IMR-90 (cell line): Measurements from ENCODE around the gene STMN1. TPM values are rescaled to one million over a fixed set of nuclear protein-coding genes. Genes with fewer than 3 reads are reported as not detected.

Experiments used
- ATAC-seq: fragments of 200-7000 bp; cut with Tn5 transposase; 2 replicates; pipeline ENCODE4 v1.9.1; 2020; ENCODE audit warnings: low read depth, mild to moderate bottlenecking, moderate library complexity
- BruUV-seq: library from RNA; stranded (reverse); fragments of 400-500 nt; replicated peaks from 2 replicates; lab custom pipeline; 2021; lab: Mats Ljungman, UMichigan
- CTCF ChIA-PET: fragments of 300-600 bp; formaldehyde crosslinking; extraction: SDS; loops from one replicate; lab custom pipeline; 2021; ENCODE audit warnings: antibody characterized with exemption; lab: Yijun Ruan, JAX
- POLR2A ChIA-PET: fragments of 300-600 bp; sonication (Branson Sonifier 250); formaldehyde crosslinking; loops from one replicate; lab custom pipeline; 2022; ENCODE audit warnings: antibody characterized with exemption; ENCODE audit not compliant: unreplicated experiment; lab: Charles Lee
- DNase-seq: peaks from one replicate; pipeline ENCODE4 v3.0.0; 2013
- H2AFZ ChIP-seq: replicated peaks from 2 replicates; pipeline ENCODE3; 2013; ENCODE audit warnings: low read length, mild to moderate bottlenecking; ENCODE audit not compliant: poor library complexity
- H2AK5ac ChIP-seq: 2 replicates; pipeline ENCODE4 v1.6.1; 2013; ENCODE audit warnings: low read depth, low read length, inconsistent platforms
- H2AK9ac ChIP-seq: replicated peaks from 2 replicates; pipeline ENCODE3; 2013; ENCODE audit warnings: mild to moderate bottlenecking, low read depth, low read length, moderate library complexity; ENCODE audit not compliant: poor library complexity
- H2BK120ac ChIP-seq: 2 replicates; pipeline ENCODE4 v1.6.1; 2013; ENCODE audit warnings: low read depth, low read length, inconsistent platforms
- H2BK15ac ChIP-seq: 3 replicates; pipeline ENCODE4 v1.6.1; 2013; ENCODE audit warnings: low read depth, low read length, inconsistent platforms
- H2BK20ac ChIP-seq: 2 replicates; pipeline ENCODE4 v1.6.1; 2013; ENCODE audit warnings: low read depth, mild to moderate bottlenecking, inconsistent platforms, low read length, moderate library complexity
- H2BK5ac ChIP-seq: 2 replicates; pipeline ENCODE4 v1.6.1; 2013; ENCODE audit warnings: mild to moderate bottlenecking, low read depth, low read length, inconsistent platforms; ENCODE audit not compliant: poor library complexity, severe bottlenecking
- H3K14ac ChIP-seq: replicated peaks from 2 replicates; pipeline ENCODE4 v1.6.1; 2013; ENCODE audit warnings: low read depth, low read length, inconsistent platforms
- H3K18ac ChIP-seq: 2 replicates; pipeline ENCODE4 v1.6.1; 2013; ENCODE audit warnings: low read depth, low read length, control low read depth
- H3K23ac ChIP-seq: 2 replicates; pipeline ENCODE4 v1.6.1; 2013; ENCODE audit warnings: low read depth, low read length, inconsistent platforms
- H3K27ac ChIP-seq: 2 replicates; pipeline ENCODE4 v1.5.1; 2013; ENCODE audit warnings: mild to moderate bottlenecking, control low read depth, low read length; ENCODE audit not compliant: insufficient read depth
- H3K27me3 ChIP-seq: 2 replicates; pipeline ENCODE4 v1.6.1; 2013; ENCODE audit warnings: low read length; ENCODE audit not compliant: control insufficient read depth, insufficient read depth
- H3K36me3 ChIP-seq: 2 replicates; pipeline ENCODE4 v1.6.1; 2013; ENCODE audit warnings: low read length, mixed read lengths; ENCODE audit not compliant: control insufficient read depth, insufficient read depth
- H3K4ac ChIP-seq: 2 replicates; pipeline ENCODE4 v1.6.1; 2013; ENCODE audit warnings: low read depth, low read length, inconsistent platforms
- H3K4me1 ChIP-seq: 2 replicates; pipeline ENCODE4 v1.6.1; 2013; ENCODE audit warnings: low read length, mixed read lengths; ENCODE audit not compliant: control insufficient read depth, insufficient read depth
- H3K4me2 ChIP-seq: 2 replicates; pipeline ENCODE4 v1.6.1; 2013; ENCODE audit warnings: low read depth, mild to moderate bottlenecking, control low read depth, low read length, moderate library complexity
- H3K4me3 ChIP-seq: 2 replicates; pipeline ENCODE4 v1.5.1; 2013; ENCODE audit warnings: low read depth, mild to moderate bottlenecking, control low read depth, low read length, moderate library complexity; ENCODE audit not compliant: insufficient read depth
- H3K56ac ChIP-seq: 2 replicates; pipeline ENCODE4 v1.6.1; 2013; ENCODE audit warnings: low read length, inconsistent platforms; ENCODE audit not compliant: insufficient read depth; ENCODE audit errors: extremely low read depth
- H3K79me1 ChIP-seq, 2 experiments: 2 replicates each; pipeline ENCODE4 v1.6.1; 2013; ENCODE audit warnings: low read length in 2 of 2, inconsistent platforms in 1 of 2, low read depth in 1 of 2
- H3K9ac ChIP-seq: 2 replicates; pipeline ENCODE4 v1.6.1; 2013; ENCODE audit warnings: low read depth, low read length, control low read depth
- H3K9me1 ChIP-seq: 2 replicates; pipeline ENCODE4 v1.6.1; 2013; ENCODE audit warnings: low read length, inconsistent platforms; ENCODE audit not compliant: insufficient read depth
- H3K9me3 ChIP-seq: 2 replicates; pipeline ENCODE4 v1.6.1; 2013; ENCODE audit warnings: low read length; ENCODE audit not compliant: control insufficient read depth, insufficient read depth
- H4K20me1 ChIP-seq: 2 replicates; pipeline ENCODE4 v1.6.1; 2013; ENCODE audit warnings: low read length, inconsistent platforms; ENCODE audit not compliant: insufficient read depth
- H4K5ac ChIP-seq: 2 replicates; pipeline ENCODE4 v1.6.1; 2013; ENCODE audit warnings: mild to moderate bottlenecking, low read depth, low read length, control low read depth
- H4K8ac ChIP-seq, 2 experiments: 2 replicates each; pipeline ENCODE4 v1.6.1; 2013; ENCODE audit warnings: low read depth in 2 of 2, low read length in 2 of 2, control low read depth in 1 of 2, inconsistent platforms in 1 of 2
- H4K91ac ChIP-seq: 2 replicates; pipeline ENCODE4 v1.6.1; 2013; ENCODE audit warnings: low read depth, low read length, inconsistent platforms; ENCODE audit not compliant: insufficient read depth
- BHLHE40 ChIP-seq: fragments of 150-350 bp; IDR thresholded peaks from 2 replicates; pipeline ENCODE4 v1.6.1; 2016; ENCODE audit warnings: mild to moderate bottlenecking, low read depth, low read length
- CEBPB ChIP-seq: IDR thresholded peaks from 2 replicates; pipeline ENCODE4 v1.6.1; 2012; ENCODE audit warnings: low read depth, low read length, improper control_type of control experiment
- CHD1 ChIP-seq: IDR thresholded peaks from 2 replicates; pipeline ENCODE4 v1.6.1; 2012; ENCODE audit warnings: low read depth, low read length, improper control_type of control experiment
- FOS ChIP-seq: fragments of 150-350 bp; IDR thresholded peaks from 2 replicates; pipeline ENCODE4 v1.6.1; 2016; ENCODE audit warnings: low read depth, low read length
- MAFK ChIP-seq: IDR thresholded peaks from 2 replicates; pipeline ENCODE4 v1.6.1; 2012; ENCODE audit warnings: low read depth, low read length, improper control_type of control experiment
- MAZ ChIP-seq: IDR thresholded peaks from 2 replicates; pipeline ENCODE4 v1.6.1; 2012; ENCODE audit warnings: low read depth, mild to moderate bottlenecking, low read length, improper control_type of control experiment, moderate library complexity, borderline replicate concordance
- MXI1 ChIP-seq: IDR thresholded peaks from 2 replicates; pipeline ENCODE4 v1.6.1; 2012; ENCODE audit warnings: low read depth, mild to moderate bottlenecking, low read length, moderate library complexity, borderline replicate concordance
- NFE2L2 ChIP-seq: fragments of 150-350 bp; IDR thresholded peaks from 2 replicates; pipeline ENCODE4 v1.6.1; 2016; ENCODE audit warnings: low read depth, mild to moderate bottlenecking, low read length
- POLR2A ChIP-seq: IDR thresholded peaks from 2 replicates; pipeline ENCODE4 v1.6.1; 2012; ENCODE audit warnings: mild to moderate bottlenecking, low read depth, low read length
- RAD21 ChIP-seq: IDR thresholded peaks from 2 replicates; pipeline ENCODE4 v1.6.1; 2012; ENCODE audit warnings: low read length, improper control_type of control experiment
- RCOR1 ChIP-seq: IDR thresholded peaks from 2 replicates; pipeline ENCODE4 v1.6.1; 2012; ENCODE audit warnings: mild to moderate bottlenecking, low read length, improper control_type of control experiment; ENCODE audit not compliant: insufficient replicate concordance
- RFX5 ChIP-seq: IDR thresholded peaks from 2 replicates; pipeline ENCODE4 v1.8.0; 2012; ENCODE audit warnings: low read depth, mild to moderate bottlenecking, low read length, moderate library complexity
- SMC3 ChIP-seq: fragments of 150-350 bp; IDR thresholded peaks from 2 replicates; pipeline ENCODE4 v1.6.1; 2016; ENCODE audit warnings: low read depth, mild to moderate bottlenecking, antibody characterized with exemption, low read length, moderate library complexity
- WGBS, 2 experiments: methylation state at CpG; one replicate each; pipeline versions ENCODE4 v1.1.5 to v1.1.7; 2013; ENCODE audit warnings: missing lambda C conversion rate in 2 of 2; ENCODE audit not compliant: insufficient read length in 1 of 2; ENCODE audit errors: extremely low coverage in 2 of 2; 5-methylcytosine and 5-hydroxymethylcytosine counted together
- dilution Hi-C: fragments of 300-500 bp; cut with HindIII; formaldehyde crosslinking; loops from one replicate; pipeline ENCODE4 v1.14.3; 2018; ENCODE audit warnings: low sequenced_read_pairs; ENCODE audit not compliant: unreplicated experiment
- in situ Hi-C: fragments of 300-500 bp; cut with MboI; formaldehyde crosslinking; loops from 3 replicates; pipeline ENCODE4 v1.14.3; 2019; ENCODE audit warnings: low sequenced_read_pairs, inconsistent platforms, mixed read lengths
- intact Hi-C: fragments of 100-400 bp; cut with micrococcal nuclease; formaldehyde crosslinking; loops from 2 replicates; pipeline ENCODE4 v1.10.0; 2022
- polyA plus RNA-seq, 3 experiments: library from polyadenylated mRNA; depleted of rRNA; stranded (reverse); fragments of >200 nt; gene quantifications; 2 replicates each; pipeline ENCODE4 v1.2.3, GENCODE V29; 2012; ENCODE audit warnings: low replicate concordance in 1 of 3
- total RNA-seq: library from RNA; depleted of rRNA; stranded (reverse); fragments of >200 nt; gene quantifications from 2 replicates; pipeline ENCODE4 v1.2.3, GENCODE V29; 2012
- TF ChIP-seq, protein P1 (sequence below): fragments of 150-350 bp; IDR thresholded peaks from 2 replicates; pipeline ENCODE4 v1.6.1; 2017; ENCODE audit warnings: mild to moderate bottlenecking, antibody characterized with exemption, low read length, low read depth
- TF ChIP-seq, protein P2 (sequence below): conservative IDR thresholded peaks from 2 replicates; pipeline ENCODE4 v1.5.1; 2012; ENCODE audit warnings: mild to moderate bottlenecking, low read depth, low read length, improper control_type of control experiment
- TF ChIP-seq, protein P3 (sequence below): fragments of 150-350 bp; IDR thresholded peaks from 2 replicates; pipeline ENCODE4 v1.6.1; 2016; ENCODE audit warnings: low read depth, mild to moderate bottlenecking, low read length, moderate library complexity, borderline replicate concordance

Gene STMN1
- total and polyA plus RNA-seq, 2 of the 4 experiments (the other 2 are of a cell fraction), result 93.0 to 273 TPM

DNA sequence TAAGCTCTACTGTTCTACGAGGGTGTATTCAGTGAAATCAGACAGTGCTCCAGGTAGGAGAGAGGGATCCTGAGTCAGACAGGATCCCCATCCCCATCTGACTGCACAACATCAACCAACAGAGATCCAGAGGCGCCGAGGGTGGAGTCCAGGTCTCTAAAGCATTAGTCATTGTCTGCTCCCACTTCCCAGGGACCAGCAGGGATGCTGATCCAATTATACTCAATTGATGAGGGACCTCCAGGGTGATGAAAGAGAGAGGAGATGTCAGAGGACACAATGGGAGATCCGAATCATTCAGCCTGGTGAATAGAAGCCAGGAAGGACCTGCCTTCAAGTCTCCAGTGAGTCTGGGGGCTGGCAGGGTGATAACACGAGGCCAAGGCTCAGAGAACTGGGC lies 39.5 kb upstream of the STMN1 start:
- Histone ChIP-seq H3K4me3 (no peak overlapping the region), H3K9me1 (no peaks in the 10 kb centered on the region), H4K8ac (no peak overlapping the region), H2BK5ac (no peak overlapping the region), H3K4me2 (no peak overlapping the region), H2AK9ac (no peak overlapping the region), H2AFZ (no peak overlapping the region), H2BK15ac (no peak overlapping the region), H3K36me3 (no peaks in the 10 kb centered on the region), H2AK5ac (no peak overlapping the region), H3K79me1 (no peaks in the 10 kb centered on the region), H4K91ac (no peak overlapping the region), H3K9ac (no peak overlapping the region), H3K27ac (no peak overlapping the region), H2BK120ac (no peak overlapping the region), H3K4ac (no peak overlapping the region), H4K20me1 (no peaks in the 10 kb centered on the region), H3K56ac (no peak overlapping the region), H3K18ac (no peak overlapping the region), H3K14ac (no peak overlapping the region), H3K9me3 (no peaks in the 10 kb centered on the region; the same call in 1 of the 2 replicates), H3K27me3 (no peaks in the 10 kb centered on the region), H2BK20ac (no peak overlapping the region), H3K4me1 (no peaks in the 10 kb centered on the region; the same call in 1 of the 2 replicates), H4K5ac (no peak overlapping the region), H3K23ac (no peak overlapping the region)
- POLR2A ChIA-PET, result no interaction called here
- ATAC-seq (no peak), DNase-seq (no peak)
- TF ChIP-seq BHLHE40 (no peak), RCOR1 (no peak), SMC3 (no peak), MAZ (no peak), FOS (no peak), CEBPB (no peak), MAFK (no peak), POLR2A (no peak), NFE2L2 (no peak), RFX5 (no peak), RAD21 (no peak), CHD1 (no peak), MXI1 (no peak)
- TF ChIP-seq, protein P1, sequence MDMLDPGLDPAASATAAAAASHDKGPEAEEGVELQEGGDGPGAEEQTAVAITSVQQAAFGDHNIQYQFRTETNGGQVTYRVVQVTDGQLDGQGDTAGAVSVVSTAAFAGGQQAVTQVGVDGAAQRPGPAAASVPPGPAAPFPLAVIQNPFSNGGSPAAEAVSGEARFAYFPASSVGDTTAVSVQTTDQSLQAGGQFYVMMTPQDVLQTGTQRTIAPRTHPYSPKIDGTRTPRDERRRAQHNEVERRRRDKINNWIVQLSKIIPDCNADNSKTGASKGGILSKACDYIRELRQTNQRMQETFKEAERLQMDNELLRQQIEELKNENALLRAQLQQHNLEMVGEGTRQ, result no peak
- TF ChIP-seq, protein P2, sequence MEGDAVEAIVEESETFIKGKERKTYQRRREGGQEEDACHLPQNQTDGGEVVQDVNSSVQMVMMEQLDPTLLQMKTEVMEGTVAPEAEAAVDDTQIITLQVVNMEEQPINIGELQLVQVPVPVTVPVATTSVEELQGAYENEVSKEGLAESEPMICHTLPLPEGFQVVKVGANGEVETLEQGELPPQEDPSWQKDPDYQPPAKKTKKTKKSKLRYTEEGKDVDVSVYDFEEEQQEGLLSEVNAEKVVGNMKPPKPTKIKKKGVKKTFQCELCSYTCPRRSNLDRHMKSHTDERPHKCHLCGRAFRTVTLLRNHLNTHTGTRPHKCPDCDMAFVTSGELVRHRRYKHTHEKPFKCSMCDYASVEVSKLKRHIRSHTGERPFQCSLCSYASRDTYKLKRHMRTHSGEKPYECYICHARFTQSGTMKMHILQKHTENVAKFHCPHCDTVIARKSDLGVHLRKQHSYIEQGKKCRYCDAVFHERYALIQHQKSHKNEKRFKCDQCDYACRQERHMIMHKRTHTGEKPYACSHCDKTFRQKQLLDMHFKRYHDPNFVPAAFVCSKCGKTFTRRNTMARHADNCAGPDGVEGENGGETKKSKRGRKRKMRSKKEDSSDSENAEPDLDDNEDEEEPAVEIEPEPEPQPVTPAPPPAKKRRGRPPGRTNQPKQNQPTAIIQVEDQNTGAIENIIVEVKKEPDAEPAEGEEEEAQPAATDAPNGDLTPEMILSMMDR, result no peak
- TF ChIP-seq, protein P3, sequence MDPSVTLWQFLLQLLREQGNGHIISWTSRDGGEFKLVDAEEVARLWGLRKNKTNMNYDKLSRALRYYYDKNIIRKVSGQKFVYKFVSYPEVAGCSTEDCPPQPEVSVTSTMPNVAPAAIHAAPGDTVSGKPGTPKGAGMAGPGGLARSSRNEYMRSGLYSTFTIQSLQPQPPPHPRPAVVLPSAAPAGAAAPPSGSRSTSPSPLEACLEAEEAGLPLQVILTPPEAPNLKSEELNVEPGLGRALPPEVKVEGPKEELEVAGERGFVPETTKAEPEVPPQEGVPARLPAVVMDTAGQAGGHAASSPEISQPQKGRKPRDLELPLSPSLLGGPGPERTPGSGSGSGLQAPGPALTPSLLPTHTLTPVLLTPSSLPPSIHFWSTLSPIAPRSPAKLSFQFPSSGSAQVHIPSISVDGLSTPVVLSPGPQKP, result no peak
- WGBS, 2 experiments, result no CpG with 5 or more reads among the region's 5 CpGs
- CTCF ChIA-PET, result no interaction called here
- BruUV-seq, result no TSS peak
- intact Hi-C loops, result loop anchor here (5.0 kb wide), 1 partner anchor 47 kb away; no protein-coding TSS in a partner anchor
- in situ Hi-C loops, result no loop called here
- dilution Hi-C loops, result no loop called here
